HG02678 (cell line): Measurements from ENCODE around the gene DTYMK.

Experiments
- ATAC-seq: cut with Tn5 transposase; IDR thresholded peaks from one replicate; pipeline ENCODE4 v1.9.1; 2021; ENCODE audit warnings: mild to moderate bottlenecking, moderate library complexity; ENCODE audit not compliant: unreplicated experiment

The DTYMK gene

GRCh38 chr2:241706537-241706936, 19.9 kb upstream of the DTYMK start:
- ATAC-seq = no peak

GRCh38 chr2:241703032-241703604, 16.5 kb upstream of the DTYMK start:
- ATAC-seq = no peak

GRCh38 chr2:241702155-241703031, 15.8 kb upstream of the DTYMK start:
- peak; percentile 62 for ATAC-seq

GRCh38 chr2:241701399-241702154, 15.0 kb upstream of the DTYMK start, which contains the start of gene ING5:
TSS of gene ING5 (plus strand) at chr2:241702039. CDS start at chr2:241702066, 27 bp downstream.
- ATAC-seq = peak; percentile 61

GRCh38 chr2:241701149-241701398, 14.5 kb upstream of the DTYMK start:
- no peak for ATAC-seq

- no peak for ATAC-seq
Measured at GRCh38 chr2:241695651-241696050, 9.0 kb upstream of the DTYMK start.

GRCh38 chr2:241692448-241692847, 5.8 kb upstream of the DTYMK start:
- ATAC-seq = no peak

GRCh38 chr2:241690202-241690717, 3.6 kb upstream of the DTYMK start:
- no peak for ATAC-seq

- no peak for ATAC-seq
Measured at GRCh38 chr2:241689306-241689705, 2.7 kb upstream of the DTYMK start.

- ATAC-seq = peak; percentile 14
Measured at GRCh38 chr2:241686324-241686649, 328 bp downstream of the DTYMK start.

GRCh38 chr2:241680827-241681599, 5.6 kb downstream of the DTYMK start:
- ATAC-seq = no peak

GRCh38 chr2:241680044-241680443, 6.6 kb downstream of the DTYMK start:
- no peak for ATAC-seq

- no peak for ATAC-seq
Measured at GRCh38 chr2:241678784-241679540, 7.7 kb downstream of the DTYMK start.

- no peak for ATAC-seq
Measured at GRCh38 chr2:241678307-241678706, 8.3 kb downstream of the DTYMK start.

GRCh38 chr2:241677392-241677791, 9.2 kb downstream of the DTYMK start:
- no peak for ATAC-seq

- ATAC-seq = no peak
Measured at GRCh38 chr2:241676665-241677064, 9.9 kb downstream of the DTYMK start.

GRCh38 chr2:241675885-241676284, 10.7 kb downstream of the DTYMK start:
- no peak for ATAC-seq

GRCh38 chr2:241673797-241674725, 12.6 kb downstream of the DTYMK start:
- ATAC-seq = no peak

GRCh38 chr2:241673189-241673663, 13.4 kb downstream of the DTYMK start:
- no peak for ATAC-seq
